Measurements from ENCODE around the gene ZKSCAN5. TPM values are rescaled to one million over a fixed set of nuclear protein-coding genes. Genes with fewer than 3 reads are reported as not detected.
A peak's percentile ranks its signal among the peaks of the same experiment; 100 is the strongest.

The ZKSCAN5 gene
- total RNA-seq (ENCODE audit: low replicate concordance), result 9.2 and 14.0 TPM in 2 replicates
- long read RNA-seq, partial matches to known transcripts, result 3 of 7 reads
- long read RNA-seq, other reads (novel, unspliced or antisense), result 4 of 7 reads

DNA sequence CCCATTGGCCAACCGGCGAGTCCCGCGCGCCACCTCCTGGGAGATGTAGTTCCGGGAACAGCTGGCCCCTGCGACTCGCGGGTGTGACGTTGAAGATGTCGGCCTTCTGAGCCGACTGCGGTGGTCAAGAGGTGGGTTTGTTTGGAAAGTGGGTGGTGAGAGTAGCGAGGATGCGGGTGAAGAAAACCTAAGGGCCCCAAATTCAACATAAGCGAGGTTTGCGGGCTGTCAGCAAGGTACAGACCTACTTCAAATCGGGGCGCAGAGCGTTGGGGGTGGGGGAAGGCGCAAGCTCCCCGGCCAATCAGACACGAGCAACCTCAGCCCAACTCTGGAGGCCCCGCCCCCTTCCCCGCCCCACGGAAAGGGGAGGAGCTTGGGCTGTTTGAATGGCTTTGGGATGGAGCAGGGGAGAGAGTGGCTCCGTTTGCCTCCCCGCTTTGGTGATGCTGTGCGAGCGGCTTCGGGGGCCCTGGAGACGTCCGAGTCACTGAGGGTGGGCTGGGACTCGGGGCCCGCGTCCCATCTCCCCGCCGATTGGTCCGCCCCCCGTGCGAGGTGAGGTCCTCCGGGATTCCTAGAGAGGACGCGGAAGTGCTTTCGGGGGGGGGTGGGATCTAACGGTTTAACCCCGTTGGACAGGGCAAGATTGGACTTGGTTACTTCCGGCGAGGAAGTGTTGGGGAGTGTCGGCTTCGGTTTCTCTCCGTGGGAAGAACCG lies at the start of gene ZKSCAN5:
Gene ZKSCAN5 (plus strand): TSS at position 60 of the 721 bp plus-strand sequence. CDS start 1,383 bp downstream, outside the sequence.
- H3K27me3 Mint-ChIP-seq, result no peaks in the 10 kb centered on the region
- H3K27ac Mint-ChIP-seq, result peak within 1 kb of the TSS; percentile 96
- H3K36me3 Mint-ChIP-seq, result peaks cover 5% of the 10 kb centered on the region
- no peaks in the 10 kb centered on the region for H3K9me3 Mint-ChIP-seq
- peak within 1 kb of the TSS; percentile 97 for H3K4me3 Mint-ChIP-seq
- TF ChIP-seq, protein P1, sequence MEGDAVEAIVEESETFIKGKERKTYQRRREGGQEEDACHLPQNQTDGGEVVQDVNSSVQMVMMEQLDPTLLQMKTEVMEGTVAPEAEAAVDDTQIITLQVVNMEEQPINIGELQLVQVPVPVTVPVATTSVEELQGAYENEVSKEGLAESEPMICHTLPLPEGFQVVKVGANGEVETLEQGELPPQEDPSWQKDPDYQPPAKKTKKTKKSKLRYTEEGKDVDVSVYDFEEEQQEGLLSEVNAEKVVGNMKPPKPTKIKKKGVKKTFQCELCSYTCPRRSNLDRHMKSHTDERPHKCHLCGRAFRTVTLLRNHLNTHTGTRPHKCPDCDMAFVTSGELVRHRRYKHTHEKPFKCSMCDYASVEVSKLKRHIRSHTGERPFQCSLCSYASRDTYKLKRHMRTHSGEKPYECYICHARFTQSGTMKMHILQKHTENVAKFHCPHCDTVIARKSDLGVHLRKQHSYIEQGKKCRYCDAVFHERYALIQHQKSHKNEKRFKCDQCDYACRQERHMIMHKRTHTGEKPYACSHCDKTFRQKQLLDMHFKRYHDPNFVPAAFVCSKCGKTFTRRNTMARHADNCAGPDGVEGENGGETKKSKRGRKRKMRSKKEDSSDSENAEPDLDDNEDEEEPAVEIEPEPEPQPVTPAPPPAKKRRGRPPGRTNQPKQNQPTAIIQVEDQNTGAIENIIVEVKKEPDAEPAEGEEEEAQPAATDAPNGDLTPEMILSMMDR (conservative IDR thresholded peaks at IDR 0.05), result no peak
- H3K4me1 Mint-ChIP-seq (ENCODE audit: unreplicated experiment), result peaks cover 18% of the 10 kb centered on the region
- peak; percentile 98 for DNase-seq (ENCODE audit: extremely low spot score, unreplicated experiment)

DNA sequence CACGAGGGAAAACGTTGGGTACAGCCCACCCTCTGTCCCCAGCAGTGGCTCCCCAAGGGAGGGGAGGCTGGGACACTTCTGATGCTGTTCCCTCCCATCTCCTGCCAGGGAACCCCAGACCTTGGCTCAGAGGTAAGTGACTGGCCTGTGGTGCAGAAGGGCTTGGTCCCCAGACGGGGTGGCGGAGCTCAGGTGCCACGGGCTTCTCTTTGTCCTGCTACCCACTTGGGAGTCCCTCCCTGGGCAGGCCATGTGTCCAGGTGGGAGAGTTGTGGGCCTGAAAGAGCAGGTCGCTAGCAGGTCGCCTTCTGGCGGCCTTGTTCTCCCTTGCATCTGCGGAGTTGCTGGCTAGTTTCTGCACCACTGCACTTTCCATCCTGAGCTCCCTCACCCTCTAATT lies 48.6 kb upstream of the ZKSCAN5 start:
- DNase-seq (ENCODE audit: extremely low spot score, unreplicated experiment), result no peak
- Mint-ChIP-seq H3K9me3 (no peaks in the 10 kb centered on the region), H3K27me3 (no peaks in the 10 kb centered on the region), H3K27ac (no peak overlapping the region), H3K4me1 (ENCODE audit: unreplicated experiment) (peaks cover 7% of the 10 kb centered on the region), H3K36me3 (peaks cover 23% of the 10 kb centered on the region), H3K4me3 (no peak overlapping the region)
- TF ChIP-seq, protein P1 (conservative IDR thresholded peaks at IDR 0.05), result no peak

DNA sequence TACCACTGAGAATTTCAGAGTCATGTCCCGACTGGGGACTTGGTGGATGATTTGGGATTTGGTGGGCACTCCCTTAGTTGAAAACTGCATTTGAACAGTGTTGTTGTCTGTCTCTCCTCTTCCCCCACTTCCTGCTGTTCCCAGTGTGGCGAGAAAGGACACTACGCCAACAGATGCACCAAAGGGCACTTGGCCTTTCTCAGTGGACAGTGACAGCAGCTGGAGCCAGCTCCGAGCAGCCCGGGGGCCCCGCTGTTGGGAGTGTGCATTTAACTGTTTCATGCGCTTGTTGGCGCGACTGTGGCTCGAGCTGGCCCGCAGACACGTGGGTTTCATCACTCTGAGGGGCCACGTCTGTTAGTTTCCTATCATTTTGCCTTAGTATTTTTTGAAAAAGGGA lies 48.2 kb upstream of the ZKSCAN5 start:
- Mint-ChIP-seq H3K36me3 (peaks cover 20% of the 10 kb centered on the region), H3K27ac (no peak overlapping the region)

DNA sequence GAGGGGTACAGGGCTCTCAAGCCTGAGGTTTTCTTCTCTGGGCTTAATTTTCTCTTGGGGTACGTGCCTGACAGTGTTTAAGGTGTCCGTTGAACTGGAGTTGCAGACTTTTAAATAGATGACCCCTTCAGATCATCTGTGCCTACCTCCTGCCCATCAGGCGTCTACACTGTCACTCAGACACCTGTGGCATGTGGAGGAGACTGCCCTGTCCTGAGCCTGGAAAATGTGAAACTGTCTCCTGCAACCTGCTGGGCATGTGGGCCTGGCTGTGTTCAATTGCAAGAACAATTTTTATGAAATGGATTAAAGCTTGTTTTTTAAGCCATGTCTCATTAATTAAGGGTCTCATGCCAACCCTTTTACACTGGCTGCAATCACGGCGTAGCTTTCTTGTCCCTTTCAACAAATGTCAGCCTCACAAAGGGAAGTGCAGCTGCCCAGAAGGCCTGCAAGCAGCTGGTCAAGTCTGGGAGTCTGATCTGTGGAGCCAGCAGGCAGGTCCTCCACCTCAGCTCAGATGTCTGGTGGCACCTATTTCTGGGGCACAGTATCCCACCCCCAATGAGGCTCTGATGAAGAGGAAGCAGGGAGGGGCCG lies 47.3 kb upstream of the ZKSCAN5 start:
- Mint-ChIP-seq H3K9me3 (no peaks in the 10 kb centered on the region), H3K4me3 (no peak overlapping the region), H3K27ac (no peak overlapping the region), H3K27me3 (no peaks in the 10 kb centered on the region), H3K36me3 (peaks cover 20% of the 10 kb centered on the region), H3K4me1 (ENCODE audit: unreplicated experiment) (peaks cover 7% of the 10 kb centered on the region)
- no peak for DNase-seq (ENCODE audit: extremely low spot score, unreplicated experiment)
- TF ChIP-seq, protein P1 (conservative IDR thresholded peaks at IDR 0.05), result no peak

More for the DNA sequence above, 48.2 kb upstream of the ZKSCAN5 start:
- H3K4me1 Mint-ChIP-seq (ENCODE audit: unreplicated experiment), result peaks cover 7% of the 10 kb centered on the region
- H3K4me3 Mint-ChIP-seq, result no peak overlapping the region
- TF ChIP-seq, protein P1 (conservative IDR thresholded peaks at IDR 0.05), result no peak
- no peaks in the 10 kb centered on the region for H3K9me3 Mint-ChIP-seq
- no peak for DNase-seq (ENCODE audit: extremely low spot score, unreplicated experiment)
- H3K27me3 Mint-ChIP-seq, result no peaks in the 10 kb centered on the region

DNA sequence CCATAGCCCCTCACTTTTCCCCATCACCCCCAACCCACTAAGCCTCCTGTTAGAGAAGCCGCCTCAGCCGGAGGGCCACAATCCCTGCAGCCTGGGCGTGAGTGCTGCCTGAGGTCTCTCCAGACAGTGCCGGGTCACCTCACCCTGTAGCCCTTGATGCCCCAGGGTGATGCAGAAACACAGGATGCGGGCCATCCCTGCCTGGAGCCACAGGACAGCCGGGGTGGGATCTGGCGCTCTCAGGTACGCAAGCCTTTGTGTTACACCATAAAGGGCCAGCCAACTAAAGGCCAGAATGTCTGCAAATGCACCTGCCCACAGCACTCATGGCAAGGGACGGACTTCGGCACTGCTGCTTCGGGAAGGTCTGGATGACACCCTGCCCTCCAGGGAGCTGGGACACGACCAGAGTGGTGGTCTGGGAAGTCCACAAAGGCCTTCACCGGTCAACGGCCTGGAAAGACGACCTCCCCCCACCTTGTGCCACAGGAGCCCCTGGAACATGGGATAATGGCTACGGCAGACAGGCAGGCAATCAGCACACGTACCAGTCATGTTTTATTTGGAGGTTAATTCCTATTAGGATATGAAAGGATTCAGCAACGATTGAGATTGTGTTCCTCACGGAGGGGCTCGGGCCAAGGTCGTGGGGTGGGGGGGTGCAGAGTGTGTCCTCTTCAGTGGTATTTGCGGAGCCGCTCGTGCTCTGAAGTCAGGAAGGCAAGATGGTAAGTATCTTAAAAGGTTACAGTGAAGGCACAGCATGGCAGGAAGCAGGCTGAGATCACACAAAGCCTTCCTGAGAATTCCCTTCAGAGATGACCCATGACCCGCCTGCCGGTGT lies 46.6 kb upstream of the ZKSCAN5 start:
- Mint-ChIP-seq H3K9me3 (no peaks in the 10 kb centered on the region), H3K27ac (peak overlapping the region; percentile 51), H3K36me3 (peaks cover 22% of the 10 kb centered on the region), H3K4me3 (no peak overlapping the region), H3K27me3 (no peaks in the 10 kb centered on the region), H3K4me1 (ENCODE audit: unreplicated experiment) (peaks cover 7% of the 10 kb centered on the region)
- TF ChIP-seq, protein P1 (conservative IDR thresholded peaks at IDR 0.05), result no peak
- no peak for DNase-seq (ENCODE audit: extremely low spot score, unreplicated experiment)
